ENCODE measurements around the gene LEPROT. TPM values are rescaled to one million over a fixed set of nuclear protein-coding genes. Genes with fewer than 3 reads are reported as not detected.

LEPROT gene
- total RNA-seq, 1 donor from 2014 or later, result 107 TPM

- no peaks in the 10 kb centered on the region for H3K27me3 ChIP-seq
- no peaks in the 10 kb centered on the region for H3K36me3 ChIP-seq
- no peaks in the 10 kb centered on the region for H3K9me3 ChIP-seq
- intact Hi-C loops (cut with DNase I), result no loop called here
- no peak overlapping the region for H3K27ac ChIP-seq
- TF ChIP-seq, protein P1, sequence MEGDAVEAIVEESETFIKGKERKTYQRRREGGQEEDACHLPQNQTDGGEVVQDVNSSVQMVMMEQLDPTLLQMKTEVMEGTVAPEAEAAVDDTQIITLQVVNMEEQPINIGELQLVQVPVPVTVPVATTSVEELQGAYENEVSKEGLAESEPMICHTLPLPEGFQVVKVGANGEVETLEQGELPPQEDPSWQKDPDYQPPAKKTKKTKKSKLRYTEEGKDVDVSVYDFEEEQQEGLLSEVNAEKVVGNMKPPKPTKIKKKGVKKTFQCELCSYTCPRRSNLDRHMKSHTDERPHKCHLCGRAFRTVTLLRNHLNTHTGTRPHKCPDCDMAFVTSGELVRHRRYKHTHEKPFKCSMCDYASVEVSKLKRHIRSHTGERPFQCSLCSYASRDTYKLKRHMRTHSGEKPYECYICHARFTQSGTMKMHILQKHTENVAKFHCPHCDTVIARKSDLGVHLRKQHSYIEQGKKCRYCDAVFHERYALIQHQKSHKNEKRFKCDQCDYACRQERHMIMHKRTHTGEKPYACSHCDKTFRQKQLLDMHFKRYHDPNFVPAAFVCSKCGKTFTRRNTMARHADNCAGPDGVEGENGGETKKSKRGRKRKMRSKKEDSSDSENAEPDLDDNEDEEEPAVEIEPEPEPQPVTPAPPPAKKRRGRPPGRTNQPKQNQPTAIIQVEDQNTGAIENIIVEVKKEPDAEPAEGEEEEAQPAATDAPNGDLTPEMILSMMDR (IDR thresholded peaks at IDR 0.05), result no peak
- ATAC-seq (no peak), DNase-seq (no peak)
- H3K4me3 ChIP-seq, result no peak overlapping the region
- H3K4me1 ChIP-seq, result no peaks in the 10 kb centered on the region
Observed at GRCh38 chr1:65407877-65408276, 12.6 kb upstream of the LEPROT start.

DNA sequence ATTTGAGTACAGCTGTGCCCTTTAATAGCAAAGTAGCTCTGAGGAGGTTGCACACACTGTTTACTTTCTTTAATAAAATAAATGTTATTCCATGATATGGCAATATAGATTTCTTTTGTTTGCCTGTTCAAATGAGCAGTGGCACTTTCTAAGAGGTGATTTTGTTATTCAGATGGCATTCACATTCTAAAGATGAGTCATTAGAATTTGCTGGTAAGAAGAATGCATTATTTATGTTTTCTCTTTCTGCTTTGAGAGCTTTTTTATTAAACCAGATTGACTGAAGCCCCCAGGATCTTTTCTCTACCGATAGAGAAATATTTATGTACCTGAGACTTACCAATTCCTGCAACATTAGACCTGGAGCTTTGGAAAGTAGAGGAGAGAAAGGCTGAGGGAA is 11.2 kb upstream of the LEPROT start:
- TF ChIP-seq, protein P1 (IDR thresholded peaks at IDR 0.05), result no peak
- no peak overlapping the region for H3K27ac ChIP-seq
- H3K9me3 ChIP-seq, result no peaks in the 10 kb centered on the region
- no peaks in the 10 kb centered on the region for H3K27me3 ChIP-seq
- no peaks in the 10 kb centered on the region for H3K36me3 ChIP-seq
- H3K4me1 ChIP-seq, result no peaks in the 10 kb centered on the region
- no peak for DNase-seq
- intact Hi-C loops (cut with DNase I), result no loop called here
- no peak overlapping the region for H3K4me3 ChIP-seq
- ATAC-seq, result no peak

- ATAC-seq, result no peak
- H3K27me3 ChIP-seq, result no peaks in the 10 kb centered on the region
- DNase-seq, result no peak
- no peak overlapping the region for H3K27ac ChIP-seq
- H3K4me1 ChIP-seq, result no peaks in the 10 kb centered on the region
- H3K36me3 ChIP-seq, result no peaks in the 10 kb centered on the region
- TF ChIP-seq, protein P1 (IDR thresholded peaks at IDR 0.05), result no peak
- intact Hi-C loops (cut with DNase I), result no loop called here
- no peak overlapping the region for H3K4me3 ChIP-seq
- no peaks in the 10 kb centered on the region for H3K9me3 ChIP-seq
Observed at GRCh38 chr1:65409816-65410326, 10.6 kb upstream of the LEPROT start.

- intact Hi-C loops (cut with DNase I), result no loop called here
- Histone ChIP-seq H3K27ac (no peak overlapping the region), H3K4me3 (no peak overlapping the region), H3K36me3 (no peaks in the 10 kb centered on the region), H3K4me1 (no peaks in the 10 kb centered on the region), H3K9me3 (no peaks in the 10 kb centered on the region), H3K27me3 (no peaks in the 10 kb centered on the region)
- no peak for ATAC-seq
- TF ChIP-seq, protein P1 (IDR thresholded peaks at IDR 0.05), result no peak
- DNase-seq, result no peak
Observed at GRCh38 chr1:65412256-65412983, 8.0 kb upstream of the LEPROT start.

GRCh38 chr1:65412984-65413375 is 7.5 kb upstream of the LEPROT start:
- no peaks in the 10 kb centered on the region for H3K4me1 ChIP-seq
- H3K27ac ChIP-seq, result no peak overlapping the region
- TF ChIP-seq, protein P1 (IDR thresholded peaks at IDR 0.05), result no peak
- intact Hi-C loops (cut with DNase I), result no loop called here
- DNase-seq (no peak), ATAC-seq (no peak)
- H3K27me3 ChIP-seq, result no peaks in the 10 kb centered on the region
- H3K36me3 ChIP-seq, result no peaks in the 10 kb centered on the region
- no peak overlapping the region for H3K4me3 ChIP-seq
- no peaks in the 10 kb centered on the region for H3K9me3 ChIP-seq

Data from upper lobe of right lung (tissue), 1 donor.